Adrenal gland (tissue), 5 donors: ENCODE data around the gene CNTNAP2.

Experiments used
- CTCF ChIP-seq, 6 experiments: fragments of 450-650 bp in 4 of 6; fragments of 200-600 bp in 2 of 6; sonication (generic) in 1 of 6; IDR thresholded peaks; 1 replicate in 5 of 6; 2 replicates in 1 of 6; pipeline versions ENCODE4 v1.5.1 to v1.8.0; 2016 to 2021; ENCODE audit warnings: antibody characterized with exemption in 6 of 6, mild to moderate bottlenecking in 2 of 6, moderate library complexity in 1 of 6
- POLR2A ChIP-seq, 2 donors: fragments of 450-650 bp; IDR thresholded peaks; one replicate each; pipeline ENCODE4 v1.6.1; 2017; ENCODE audit warnings: antibody characterized with exemption in 2 of 2, mild to moderate bottlenecking in 2 of 2, moderate library complexity in 1 of 2
- donor health status: DM: no; HTN: no; CAD: no.

DNA sequence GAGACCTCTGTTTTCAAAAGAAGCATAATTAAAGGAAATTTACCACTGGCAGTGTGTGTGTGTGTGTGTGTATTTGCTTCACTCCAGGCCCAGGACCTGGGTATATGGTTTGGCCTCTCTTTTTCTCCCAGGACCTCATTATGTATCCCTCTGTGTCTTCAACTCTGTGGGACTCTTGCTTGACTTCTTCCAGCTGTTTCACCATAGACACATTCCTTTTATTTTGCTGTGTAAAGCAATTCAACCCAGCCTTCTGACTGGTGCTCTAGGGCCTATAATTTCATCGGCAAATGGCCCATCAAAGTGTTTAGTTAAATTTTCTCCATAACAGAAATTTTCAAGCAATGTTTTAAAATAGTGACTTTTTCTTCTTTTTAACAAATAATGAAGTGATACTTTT lies 954.3 kb downstream of the CNTNAP2 start:
- TF ChIP-seq CTCF (IDR thresholded peaks at IDR 0.05) (no peak), POLR2A (IDR thresholded peaks at IDR 0.05) (no peak)
